Esophagus muscularis mucosa (tissue), 4 donors: ENCODE data around the gene MPV17. TPM values are rescaled to one million over a fixed set of nuclear protein-coding genes. Genes with fewer than 3 reads are reported as not detected.
"Not testable (repeated sequence)": the region's sequence is repeated elsewhere in the genome, so short reads cannot be mapped to it uniquely, and the experiment has no call there.

ENCODE experiments used
- DNase-seq: peaks from one replicate; pipeline ENCODE4 v3.0.0-alpha.2; 2017; ENCODE audit errors: extremely low spot score
- H3K27ac ChIP-seq, 4 donors: fragments of 200-600 bp; sonication (generic); replicated peaks in 1 of 4; 1 replicate in 3 of 4; 2 replicates in 1 of 4; pipeline ENCODE4 v1.5.1; 2016 to 2019; ENCODE audit warnings: mild to moderate bottlenecking in 1 of 4
- H3K27me3 ChIP-seq, 4 donors: fragments of 200-600 bp; sonication (generic); one replicate each; pipeline versions ENCODE4 v1.5.1 to v1.6.0; 2016 to 2019
- H3K36me3 ChIP-seq, 4 donors: fragments of 200-600 bp; sonication (generic); one replicate each; pipeline ENCODE4 v1.5.1; 2016 to 2019
- H3K4me1 ChIP-seq, 4 donors: fragments of 200-600 bp; sonication (generic); one replicate each; pipeline ENCODE4 v1.5.1; 2016 to 2019
- H3K4me3 ChIP-seq, 4 donors: fragments of 200-600 bp; sonication (generic); 1 replicate in 2 of 4; 2 replicates in 2 of 4; pipeline ENCODE4 v1.5.1; 2016 to 2019; ENCODE audit warnings: mild to moderate bottlenecking in 4 of 4, moderate library complexity in 1 of 4
- H3K9me3 ChIP-seq, 4 donors: fragments of 200-600 bp; sonication (generic); 1 replicate in 3 of 4; 2 replicates in 1 of 4; pipeline ENCODE4 v1.5.1; 2016 to 2019
- EP300 ChIP-seq: sonication (generic); formaldehyde crosslinking; IDR thresholded peaks from one replicate; pipeline ENCODE4 v1.6.1; 2017; ENCODE audit warnings: antibody characterized with exemption
- POLR2A ChIP-seq: fragments of 450-650 bp; IDR thresholded peaks from one replicate; pipeline ENCODE4 v1.6.1; 2017; ENCODE audit warnings: antibody characterized with exemption, moderate library complexity, mild to moderate bottlenecking, low read depth
- POLR2AphosphoS5 ChIP-seq, 2 donors: sonication (generic); formaldehyde crosslinking; IDR thresholded peaks; one replicate each; pipeline ENCODE4 v1.6.1; 2017; ENCODE audit warnings: antibody characterized with exemption in 2 of 2
- WGBS: methylation state at CpG from one replicate; pipeline ENCODE4 v1.1.5; 2018; 5-methylcytosine and 5-hydroxymethylcytosine counted together
- intact Hi-C: fragments of 100-400 bp; cut with DNase I; formaldehyde crosslinking; loops from one replicate; pipeline ENCODE4 v1.15.1; 2023
- total RNA-seq, 4 donors: library from RNA; depleted of rRNA; stranded (reverse); fragments of >200 nt; gene quantifications; one replicate each; pipeline versions ENCODE4 v1.1.0 to v1.2.1, GENCODE V29; 2016
- TF ChIP-seq, protein P1 (sequence below), 3 experiments: fragments of 200-600 bp in 2 of 3; fragments of 450-650 bp in 1 of 3; sonication (generic) in 2 of 3; IDR thresholded peaks; one replicate each; pipeline ENCODE4 v1.5.1; 2017 to 2019; ENCODE audit warnings: antibody characterized with exemption in 3 of 3, mild to moderate bottlenecking in 2 of 3, moderate library complexity in 1 of 3

MPV17 gene
- total RNA-seq, 4 donors from 2014 or later, result 46.7 to 70.2 (median 60.6) TPM

DNA sequence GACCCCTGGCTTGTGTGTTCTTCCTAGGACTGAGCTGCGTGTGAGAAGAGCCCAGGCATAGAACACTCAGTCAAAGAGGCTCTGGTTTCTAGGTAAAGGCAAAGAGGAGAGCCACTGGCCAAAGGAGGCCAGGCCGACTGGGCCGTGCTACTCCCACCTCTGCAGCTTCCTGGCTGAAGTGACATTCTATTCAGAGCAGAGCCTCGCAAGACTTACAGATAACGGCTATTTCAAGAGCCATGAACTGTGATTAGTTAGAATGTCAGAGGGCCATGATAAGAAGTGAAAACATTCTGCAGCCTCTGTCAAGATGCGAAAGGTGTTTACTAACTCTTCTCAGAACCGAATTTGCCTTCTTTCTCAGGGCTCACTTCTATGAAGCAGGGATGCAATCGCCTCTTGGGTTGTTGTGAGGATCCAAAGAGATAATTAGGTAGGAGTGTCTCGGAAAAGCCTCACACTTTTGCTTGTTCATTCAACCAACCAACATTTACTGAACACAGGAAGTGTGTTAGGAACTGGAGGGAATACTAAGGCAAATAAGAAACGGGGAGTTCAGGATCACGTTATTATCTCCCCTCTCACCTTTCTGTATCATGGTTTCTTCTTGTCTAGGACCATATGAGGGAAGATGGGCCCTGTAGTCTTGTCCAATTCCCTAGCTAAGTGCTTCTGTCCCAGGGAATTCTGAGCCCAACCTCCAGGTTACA is 51.1 kb downstream of the MPV17 start:
- DNase-seq, result no peak
- 74% methylated on average over 11 of the region's 11 CpGs for WGBS
- H3K36me3 ChIP-seq, result no peaks in the 10 kb centered on the region
- H3K27me3 ChIP-seq, result peaks cover 0 to 63% (median 0%) of the 10 kb centered on the region in 4 donors
- intact Hi-C loops, result no loop called here
- no peak overlapping the region for H3K27ac ChIP-seq
- TF ChIP-seq POLR2A (no peak), POLR2AphosphoS5 (IDR thresholded peaks at IDR 0.05) (no peak), EP300 (no peak)
- TF ChIP-seq, protein P1, sequence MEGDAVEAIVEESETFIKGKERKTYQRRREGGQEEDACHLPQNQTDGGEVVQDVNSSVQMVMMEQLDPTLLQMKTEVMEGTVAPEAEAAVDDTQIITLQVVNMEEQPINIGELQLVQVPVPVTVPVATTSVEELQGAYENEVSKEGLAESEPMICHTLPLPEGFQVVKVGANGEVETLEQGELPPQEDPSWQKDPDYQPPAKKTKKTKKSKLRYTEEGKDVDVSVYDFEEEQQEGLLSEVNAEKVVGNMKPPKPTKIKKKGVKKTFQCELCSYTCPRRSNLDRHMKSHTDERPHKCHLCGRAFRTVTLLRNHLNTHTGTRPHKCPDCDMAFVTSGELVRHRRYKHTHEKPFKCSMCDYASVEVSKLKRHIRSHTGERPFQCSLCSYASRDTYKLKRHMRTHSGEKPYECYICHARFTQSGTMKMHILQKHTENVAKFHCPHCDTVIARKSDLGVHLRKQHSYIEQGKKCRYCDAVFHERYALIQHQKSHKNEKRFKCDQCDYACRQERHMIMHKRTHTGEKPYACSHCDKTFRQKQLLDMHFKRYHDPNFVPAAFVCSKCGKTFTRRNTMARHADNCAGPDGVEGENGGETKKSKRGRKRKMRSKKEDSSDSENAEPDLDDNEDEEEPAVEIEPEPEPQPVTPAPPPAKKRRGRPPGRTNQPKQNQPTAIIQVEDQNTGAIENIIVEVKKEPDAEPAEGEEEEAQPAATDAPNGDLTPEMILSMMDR (IDR thresholded peaks at IDR 0.05), result no peak
- H3K9me3 ChIP-seq, result no peaks in the 10 kb centered on the region
- no peaks in the 10 kb centered on the region for H3K4me1 ChIP-seq
- no peak overlapping the region for H3K4me3 ChIP-seq

DNA sequence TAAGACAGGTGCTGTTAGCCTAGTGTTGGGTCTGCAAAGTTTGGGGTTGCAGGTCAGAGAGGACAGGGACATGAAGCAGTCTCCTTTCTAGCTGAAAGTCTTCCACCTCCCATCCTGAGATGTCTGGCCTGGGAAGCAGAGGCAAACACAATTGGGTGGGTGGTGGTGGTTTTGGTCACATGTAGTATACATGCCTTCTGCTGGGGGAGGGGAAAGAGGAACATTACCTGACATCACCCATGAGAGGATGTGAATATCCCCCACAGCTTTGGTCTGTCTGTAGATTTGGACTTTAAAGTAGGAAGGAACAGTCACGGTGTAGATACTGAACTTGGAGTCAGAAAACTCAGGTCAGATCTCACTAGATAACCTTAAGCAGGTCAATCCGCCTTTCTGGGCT is 52.2 kb downstream of the MPV17 start:
- intact Hi-C loops, result no loop called here
- 60% methylated on average over 2 of the region's 2 CpGs for WGBS
- H3K9me3 ChIP-seq, result no peaks in the 10 kb centered on the region
- H3K27ac ChIP-seq, result no peak overlapping the region
- peaks cover 0 to 65% (median 5%) of the 10 kb centered on the region in 4 donors for H3K27me3 ChIP-seq
- DNase-seq, result no peak
- TF ChIP-seq, protein P1 (IDR thresholded peaks at IDR 0.05), result no peak
- TF ChIP-seq EP300 (no peak), POLR2AphosphoS5 (IDR thresholded peaks at IDR 0.05) (no peak), POLR2A (no peak)
- no peaks in the 10 kb centered on the region for H3K36me3 ChIP-seq
- no peak overlapping the region for H3K4me3 ChIP-seq
- H3K4me1 ChIP-seq, result no peaks in the 10 kb centered on the region

GRCh38 chr2:27270131-27270530 is 52.8 kb downstream of the MPV17 start:
- Histone ChIP-seq H3K9me3 (no peaks in the 10 kb centered on the region), H3K4me3 (no peak overlapping the region), H3K4me1 (peaks cover 2 to 3% (median 3%) of the 10 kb centered on the region in 4 donors), H3K27me3 (peaks cover 0 to 66% (median 11%) of the 10 kb centered on the region in 4 donors), H3K36me3 (no peaks in the 10 kb centered on the region), H3K27ac (no peak overlapping the region)
- TF ChIP-seq POLR2A (no peak), EP300 (no peak), POLR2AphosphoS5 (IDR thresholded peaks at IDR 0.05) (no peak)
- TF ChIP-seq, protein P1 (IDR thresholded peaks at IDR 0.05), result no peak
- intact Hi-C loops, result no loop called here
- 80% methylated on average over 3 of the region's 3 CpGs for WGBS
- DNase-seq, result no peak

DNA sequence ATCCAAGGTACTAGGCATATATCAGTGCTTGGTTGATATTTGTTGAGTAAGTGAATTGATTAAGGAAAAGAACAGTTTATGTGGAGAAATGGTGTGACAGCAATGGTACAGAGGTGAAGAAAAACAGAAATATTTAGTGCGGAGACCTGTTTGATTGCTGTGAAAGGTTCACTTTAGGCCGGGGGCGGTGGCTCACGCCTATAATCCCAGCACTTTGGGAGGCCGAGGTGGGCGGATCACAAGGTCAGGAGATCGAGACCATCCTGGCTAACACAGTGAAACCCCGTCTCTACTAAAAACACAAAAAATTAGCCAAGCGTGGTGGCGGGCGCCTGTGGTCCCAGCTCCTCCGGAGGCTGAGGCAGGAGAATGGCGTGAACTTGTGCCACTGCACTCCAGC is 54.6 kb downstream of the MPV17 start:
- H3K36me3 ChIP-seq, H3K4me3 ChIP-seq, H3K27ac ChIP-seq, DNase-seq, H3K9me3 ChIP-seq: not testable (repeated sequence)
- 91% methylated on average over 13 of the region's 13 CpGs for WGBS
- intact Hi-C loops, result loop anchor here (10.0 kb wide), 1 partner anchor 823 kb away; no protein-coding TSS in a partner anchor
- Histone ChIP-seq H3K4me1 (peaks cover 19 to 21% (median 21%) of the 10 kb centered on the region in 4 donors), H3K27me3 (peaks cover 0 to 72% (median 29%) of the 10 kb centered on the region in 4 donors)

DNA sequence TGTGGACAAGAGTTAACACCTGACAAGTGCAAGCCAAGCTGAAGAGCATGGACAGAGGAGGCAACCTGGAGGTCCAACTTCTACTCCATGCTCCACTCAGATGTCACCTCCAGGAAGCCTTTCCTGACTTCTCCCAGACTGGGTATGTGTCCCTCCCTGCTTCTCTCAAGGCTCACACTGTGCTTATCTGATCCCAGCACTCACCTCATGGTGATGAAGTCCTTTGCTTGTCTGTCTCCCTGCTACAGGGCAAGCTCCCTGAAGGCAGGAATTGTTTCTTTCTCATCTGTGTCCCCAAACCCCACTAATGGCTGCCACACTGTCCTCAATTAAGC is 57.4 kb downstream of the MPV17 start:
- Histone ChIP-seq H3K9me3 (no peaks in the 10 kb centered on the region), H3K4me3 (no peak overlapping the region), H3K27ac (no peak overlapping the region), H3K36me3 (no peaks in the 10 kb centered on the region), H3K4me1 (peaks cover 35 to 40% (median 40%) of the 10 kb centered on the region in 4 donors), H3K27me3 (peaks cover 0 to 88% (median 54%) of the 10 kb centered on the region in 4 donors)
- intact Hi-C loops, result loop anchor here (10.0 kb wide), 1 partner anchor 821 kb away; no protein-coding TSS in a partner anchor
- TF ChIP-seq POLR2A, result no peak
- TF ChIP-seq EP300, result no peak
- TF ChIP-seq POLR2AphosphoS5 (IDR thresholded peaks at IDR 0.05), result no peak
- DNase-seq, result no peak
